Fibroblast of skin of right quadriceps (primary cell): ENCODE data around the gene C16orf96.
"Not testable (repeated sequence)": the region's sequence is repeated elsewhere in the genome, so short reads cannot be mapped to it uniquely, and the experiment has no call there.

Experiments used
- DNase-seq: peaks from one replicate; pipeline ENCODE4 v3.0.0-alpha.2; 2013

Gene C16orf96

DNA sequence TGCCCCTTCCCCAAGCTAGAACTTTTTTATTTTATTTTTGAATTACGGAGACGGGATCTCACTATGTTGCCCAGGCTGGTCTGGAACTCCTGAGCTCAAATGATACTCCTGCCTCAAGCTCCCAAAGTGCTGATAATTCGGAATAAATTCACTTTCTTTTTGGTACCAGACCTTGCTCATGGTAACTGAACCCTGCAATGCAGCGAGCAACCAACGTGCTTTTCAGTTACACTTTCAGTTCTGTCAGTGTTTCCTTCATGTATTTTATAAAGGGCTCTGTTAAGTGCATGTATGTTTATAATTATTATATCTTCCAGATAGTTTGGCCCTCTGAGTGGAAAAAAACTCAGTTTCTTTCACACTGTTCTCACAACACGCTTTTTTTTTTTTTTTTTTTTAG lies 13.9 kb downstream of the C16orf96 start:
- no peak for DNase-seq

- no peak for DNase-seq
Observed at GRCh38 chr16:4570688-4571321, 14.7 kb downstream of the C16orf96 start.

GRCh38 chr16:4572715-4573114 lies 16.6 kb downstream of the C16orf96 start:
- DNase-seq: no peak

- DNase-seq: not testable (repeated sequence)
Observed at GRCh38 chr16:4573926-4574325, 17.8 kb downstream of the C16orf96 start.

- no peak for DNase-seq
Observed at GRCh38 chr16:4574919-4575705, 19.0 kb downstream of the C16orf96 start.

- DNase-seq: no peak
Observed at GRCh38 chr16:4576008-4576407, 19.9 kb downstream of the C16orf96 start.

GRCh38 chr16:4578961-4579530 lies 22.9 kb downstream of the C16orf96 start:
- DNase-seq: no peak

DNA sequence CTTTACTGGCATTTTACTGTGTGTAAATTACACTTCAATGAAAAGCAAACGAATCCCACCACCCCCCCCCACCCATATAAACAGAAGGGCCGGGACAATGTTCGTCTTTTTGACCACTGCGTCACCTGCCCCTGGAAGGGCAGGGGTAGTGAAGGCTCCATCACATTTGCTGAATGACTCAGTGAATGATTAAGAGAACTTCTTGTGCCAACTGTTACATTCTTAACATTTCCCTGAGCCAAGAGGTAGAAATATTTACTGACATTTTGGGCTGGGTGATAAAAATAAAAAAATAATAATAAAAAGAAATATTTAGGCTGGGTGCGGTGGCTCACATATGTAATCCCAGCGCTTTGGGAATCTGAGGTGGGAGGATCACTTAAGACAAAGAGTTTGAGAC lies 24.1 kb downstream of the C16orf96 start:
- DNase-seq: no peak

- no peak for DNase-seq
Observed at GRCh38 chr16:4583906-4584305, 27.8 kb downstream of the C16orf96 start.

DNA sequence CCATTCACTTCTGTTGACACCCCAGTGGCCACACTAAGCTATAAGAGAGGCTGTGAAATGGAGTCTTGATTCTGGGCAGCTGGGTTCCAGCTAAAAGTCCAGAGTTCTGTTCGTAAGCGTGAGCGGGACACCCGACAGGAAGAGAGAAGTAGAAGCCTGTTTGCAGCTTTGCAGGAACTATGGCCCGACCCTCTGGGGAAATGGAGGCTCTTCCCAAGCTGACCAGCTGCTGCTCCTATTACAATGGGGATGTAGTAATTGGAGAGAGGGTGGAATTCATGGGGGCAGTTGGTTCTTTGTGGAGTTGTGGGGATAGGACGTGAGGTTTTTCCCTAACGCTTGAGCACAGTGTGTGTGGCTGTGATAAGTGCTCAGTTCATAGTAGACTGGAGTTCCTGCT lies 30.2 kb downstream of the C16orf96 start:
- DNase-seq: no peak

DNA sequence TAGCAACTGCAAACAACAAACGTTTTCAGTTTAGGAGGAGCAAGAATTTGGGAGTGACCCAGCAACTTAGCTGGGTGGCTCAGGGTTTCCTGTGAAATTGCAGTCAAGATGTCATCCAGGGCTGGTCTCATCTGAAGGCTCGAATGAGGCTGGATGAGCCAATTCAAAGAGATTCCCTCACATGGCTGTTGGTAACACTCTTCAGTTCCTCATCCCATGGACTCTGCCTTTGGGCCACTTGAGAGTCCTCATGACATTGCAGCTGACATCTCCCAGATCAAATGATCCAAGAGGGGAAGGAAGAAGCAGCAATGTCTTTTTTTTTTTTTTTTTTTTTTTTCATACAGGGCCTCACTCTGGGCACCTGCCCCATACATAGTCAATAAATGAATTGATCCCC lies 32.2 kb downstream of the C16orf96 start:
- no peak for DNase-seq

GRCh38 chr16:4588961-4589360 lies 32.8 kb downstream of the C16orf96 start:
- no peak for DNase-seq

DNA sequence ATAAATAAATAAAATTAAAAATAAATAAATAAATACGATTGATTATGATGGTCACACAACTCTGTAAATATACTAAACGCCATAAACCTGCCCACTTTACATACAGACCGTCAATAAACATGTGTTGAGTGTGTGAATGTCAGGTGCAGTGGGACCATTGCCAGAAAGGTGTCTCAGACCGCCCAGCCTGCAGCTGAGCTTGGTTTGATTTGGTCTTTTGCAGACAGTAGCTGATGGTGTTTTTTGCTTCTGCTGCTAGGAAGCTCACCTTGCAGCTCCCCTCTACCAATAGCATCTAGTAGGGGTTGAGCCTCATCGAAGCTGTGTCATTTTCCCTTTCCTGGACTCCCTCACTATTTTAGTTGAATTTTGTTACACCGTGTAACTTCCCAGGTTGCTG lies 35.1 kb downstream of the C16orf96 start:
- DNase-seq: no peak

DNA sequence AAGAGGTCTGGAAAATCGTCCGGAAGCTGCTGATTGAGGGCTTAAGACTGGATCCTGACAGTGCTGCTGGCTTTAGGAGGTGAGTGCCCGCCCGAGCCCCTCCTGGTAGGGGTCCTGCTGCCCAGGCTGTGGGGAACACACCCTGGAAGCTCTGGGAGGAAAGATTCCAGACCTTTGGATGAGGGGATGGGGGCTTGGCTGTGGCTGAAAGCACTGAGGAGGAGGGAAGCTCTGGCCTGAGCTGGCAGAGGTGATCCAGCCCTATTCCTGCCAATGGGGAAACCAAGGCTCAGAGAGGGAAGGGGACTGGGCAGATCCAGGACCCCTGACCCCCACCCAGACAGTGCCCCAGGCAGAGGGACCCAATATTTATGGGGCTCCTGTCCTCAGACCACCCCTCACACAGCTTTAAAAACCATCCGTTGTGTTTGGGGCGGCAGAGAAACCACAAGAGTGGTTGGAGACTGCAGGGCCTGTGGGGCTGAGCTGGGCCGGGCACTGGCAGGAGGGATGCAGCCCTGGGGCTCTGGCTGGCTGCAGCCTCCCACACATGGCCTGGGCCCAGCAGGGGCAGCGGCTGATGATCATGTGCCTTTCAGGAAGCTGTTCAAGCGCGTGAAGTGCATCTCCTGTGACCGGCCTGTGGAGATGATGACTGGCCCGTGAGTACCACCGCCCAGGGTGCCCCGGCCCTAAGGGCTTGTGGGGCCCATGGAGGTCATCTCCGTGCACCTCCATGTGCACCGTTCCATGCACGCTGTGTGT lies 35.7 kb downstream of the C16orf96 start:
- DNase-seq: no peak

- DNase-seq: no peak
Observed at GRCh38 chr16:4593086-4593485, 36.9 kb downstream of the C16orf96 start.

GRCh38 chr16:4594433-4595410 lies 38.6 kb downstream of the C16orf96 start:
- no peak for DNase-seq

GRCh38 chr16:4597174-4597573 lies 41.0 kb downstream of the C16orf96 start:
- no peak for DNase-seq

GRCh38 chr16:4599037-4599436 lies 42.9 kb downstream of the C16orf96 start:
- no peak for DNase-seq

- no peak for DNase-seq
Observed at GRCh38 chr16:4599545-4599944, 43.4 kb downstream of the C16orf96 start.

DNA sequence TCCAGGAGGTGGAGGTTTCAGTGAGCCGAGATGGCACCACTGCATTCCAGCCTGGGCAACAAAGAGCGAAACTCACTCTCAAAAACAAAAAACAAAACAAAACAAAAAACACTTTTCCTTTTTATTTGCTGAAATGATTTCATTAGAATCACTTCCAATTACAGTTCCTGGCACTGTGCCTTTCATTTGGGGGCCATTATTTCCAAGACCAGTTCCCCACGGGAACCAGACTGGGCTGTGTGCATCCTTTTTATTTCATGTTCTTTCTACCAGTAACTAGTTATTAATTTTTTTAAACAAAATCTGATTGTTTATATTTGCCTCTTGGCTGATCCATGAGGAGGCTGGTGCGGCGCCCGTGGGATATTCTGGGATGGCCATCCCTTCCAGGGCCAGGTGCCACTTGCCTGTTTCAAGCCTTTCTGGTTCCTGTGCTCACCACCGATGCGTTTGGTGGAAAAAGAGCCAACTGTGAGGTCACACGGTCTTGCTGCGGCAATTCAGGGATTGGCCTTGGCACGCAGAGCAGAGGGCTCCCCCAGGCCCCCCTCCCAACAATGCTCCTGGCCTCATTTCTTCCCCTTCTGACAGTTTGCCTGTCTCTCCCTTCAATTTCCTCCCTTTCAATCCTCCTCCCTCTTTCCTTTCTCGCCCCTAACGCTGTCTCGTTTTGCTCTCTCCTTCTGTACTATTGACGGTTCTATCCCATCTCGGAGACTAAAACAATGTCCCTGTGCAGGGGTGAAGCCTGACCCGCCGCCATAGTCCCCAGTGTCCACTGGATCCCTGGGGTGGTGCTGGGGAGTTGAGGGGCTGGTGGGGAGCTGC lies 45.1 kb downstream of the C16orf96 start:
- no peak for DNase-seq

- no peak for DNase-seq
Observed at GRCh38 chr16:4601864-4602186, 45.7 kb downstream of the C16orf96 start.

DNA sequence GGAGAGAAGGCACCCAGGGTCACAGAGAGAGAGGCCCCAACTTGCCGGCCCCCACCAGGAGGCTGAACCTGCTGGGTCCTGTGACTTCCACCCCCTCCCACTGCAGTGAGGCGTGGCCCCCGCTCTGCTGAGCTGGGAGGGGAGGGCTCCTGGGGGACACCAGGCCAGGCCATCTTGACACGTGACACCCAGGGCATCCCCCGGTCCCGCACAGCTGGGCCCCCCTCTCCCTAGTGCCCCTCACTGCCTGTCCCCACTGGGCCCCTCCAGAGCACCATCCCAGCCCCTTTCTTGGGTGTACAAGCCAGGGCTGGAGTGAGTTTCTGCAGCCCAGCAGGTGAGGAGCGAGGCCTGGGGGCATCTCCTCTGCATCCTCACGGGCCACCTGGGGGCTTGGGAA lies 46.2 kb downstream of the C16orf96 start:
- DNase-seq: no peak
